ENCODE data around the gene SCG3.

The SCG3 gene

DNA sequence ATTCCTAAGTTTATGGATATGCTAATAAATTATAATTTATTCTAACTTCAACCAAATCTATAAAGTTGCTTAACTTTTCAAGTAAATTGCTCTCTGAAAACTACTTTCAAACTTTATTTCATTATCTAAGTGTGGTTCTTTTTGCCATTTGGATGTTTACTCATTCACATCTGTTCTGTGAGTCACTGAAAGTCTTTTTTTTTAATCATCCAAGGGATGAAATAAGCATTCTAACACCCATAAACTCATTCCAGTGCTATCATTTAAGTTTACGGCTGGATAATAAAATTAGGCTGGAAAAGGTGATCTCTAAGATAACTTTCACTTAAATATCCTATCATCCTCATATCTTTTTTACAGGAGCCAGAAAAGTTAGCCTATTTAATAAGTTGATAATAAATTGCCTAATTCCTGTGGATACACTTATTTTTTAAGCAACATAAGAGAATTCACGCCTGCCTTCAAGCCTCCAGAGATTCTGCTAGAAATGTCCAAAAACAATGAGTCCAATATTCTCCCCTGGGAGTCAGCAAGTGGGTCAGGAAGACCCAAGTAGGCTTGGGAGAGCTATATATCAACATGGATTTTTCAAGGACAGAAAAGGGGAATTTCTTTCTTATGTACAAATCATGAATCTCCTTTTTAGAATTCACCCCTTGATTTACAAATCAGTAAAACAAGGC lies 25.8 kb downstream of the SCG3 start:
- WGBS, 2 experiments: 100% methylated on average over 1 to 2 of the region's 2 CpGs
- H3K36me3 ChIP-seq (ENCODE audit: control insufficient read depth, insufficient read depth, low read length): no peaks in the 10 kb centered on the region
- no peaks in the 10 kb centered on the region for H3K9me3 ChIP-seq (ENCODE audit: control insufficient read depth, low read length)
- no peaks in the 10 kb centered on the region for H3K4me1 ChIP-seq (ENCODE audit: control insufficient read depth, insufficient read depth, low read length)
- no peaks in the 10 kb centered on the region for H3K27me3 ChIP-seq (ENCODE audit: control insufficient read depth, insufficient read depth, low read length, poor library complexity, severe bottlenecking)
- no peak overlapping the region for H3K27ac ChIP-seq (ENCODE audit: insufficient read depth, low read depth, low read length, poor library complexity, severe bottlenecking)
- no peak overlapping the region for H3K4me3 ChIP-seq (ENCODE audit: insufficient read depth, low read depth, low read length)

DNA sequence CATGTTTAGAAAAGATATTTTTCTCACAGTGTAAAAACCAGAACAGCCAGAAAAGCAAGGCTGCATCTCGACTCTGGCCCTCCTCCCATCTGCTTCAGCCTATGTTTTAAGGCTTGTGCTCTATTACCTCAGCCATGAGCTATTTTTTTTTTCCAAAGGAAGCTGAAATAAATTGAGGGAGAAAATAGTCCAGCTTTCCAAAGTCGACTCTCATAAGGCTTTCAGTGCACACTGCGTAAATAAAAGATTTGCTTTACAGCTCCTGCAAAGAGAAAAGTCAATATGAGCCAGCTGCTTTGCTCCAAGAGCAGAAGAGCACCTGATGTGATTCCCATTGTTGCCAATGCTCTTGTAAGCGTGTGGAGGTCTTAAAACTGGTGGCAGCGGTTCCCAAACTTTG lies 26.7 kb downstream of the SCG3 start:
- no peak overlapping the region for H3K4me3 ChIP-seq (ENCODE audit: insufficient read depth, low read depth, low read length)
- H3K27me3 ChIP-seq (ENCODE audit: control insufficient read depth, insufficient read depth, low read length, poor library complexity, severe bottlenecking): no peaks in the 10 kb centered on the region
- H3K36me3 ChIP-seq (ENCODE audit: control insufficient read depth, insufficient read depth, low read length): no peaks in the 10 kb centered on the region
- H3K4me1 ChIP-seq (ENCODE audit: control insufficient read depth, insufficient read depth, low read length): no peaks in the 10 kb centered on the region
- H3K9me3 ChIP-seq (ENCODE audit: control insufficient read depth, low read length): no peaks in the 10 kb centered on the region
- H3K27ac ChIP-seq (ENCODE audit: insufficient read depth, low read depth, low read length, poor library complexity, severe bottlenecking): no peak overlapping the region
- 92 to 94% methylated on average over 5 of the region's 5 CpGs for WGBS, 2 experiments

DNA sequence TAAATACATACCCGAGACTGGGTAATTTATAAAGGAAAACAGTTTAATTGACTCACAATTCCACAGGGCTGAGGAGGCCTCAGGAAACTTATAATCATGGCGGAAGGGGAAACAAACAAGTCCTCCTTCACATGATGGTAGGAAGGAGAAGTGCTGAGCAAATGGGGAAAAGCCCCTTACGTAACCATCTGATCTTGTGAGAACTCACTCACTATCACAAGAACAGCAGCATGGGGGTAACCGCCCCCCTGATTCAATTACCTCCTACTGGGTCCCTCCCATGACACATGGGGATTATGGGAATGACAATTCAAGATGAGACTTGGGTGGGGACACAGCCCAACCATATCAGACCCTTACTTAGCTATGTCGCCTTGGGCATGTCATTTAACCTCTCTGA lies 27.7 kb downstream of the SCG3 start:
- Histone ChIP-seq H3K27ac (ENCODE audit: insufficient read depth, low read depth, low read length, poor library complexity, severe bottlenecking) (no peak overlapping the region), H3K36me3 (ENCODE audit: control insufficient read depth, insufficient read depth, low read length) (no peaks in the 10 kb centered on the region), H3K9me3 (ENCODE audit: control insufficient read depth, low read length) (no peaks in the 10 kb centered on the region), H3K27me3 (ENCODE audit: control insufficient read depth, insufficient read depth, low read length, poor library complexity, severe bottlenecking) (no peaks in the 10 kb centered on the region), H3K4me3 (ENCODE audit: insufficient read depth, low read depth, low read length) (no peak overlapping the region), H3K4me1 (ENCODE audit: control insufficient read depth, insufficient read depth, low read length) (no peaks in the 10 kb centered on the region)
- 93 to 94% methylated on average over 4 to 5 of the region's 5 CpGs for WGBS, 2 experiments

DNA sequence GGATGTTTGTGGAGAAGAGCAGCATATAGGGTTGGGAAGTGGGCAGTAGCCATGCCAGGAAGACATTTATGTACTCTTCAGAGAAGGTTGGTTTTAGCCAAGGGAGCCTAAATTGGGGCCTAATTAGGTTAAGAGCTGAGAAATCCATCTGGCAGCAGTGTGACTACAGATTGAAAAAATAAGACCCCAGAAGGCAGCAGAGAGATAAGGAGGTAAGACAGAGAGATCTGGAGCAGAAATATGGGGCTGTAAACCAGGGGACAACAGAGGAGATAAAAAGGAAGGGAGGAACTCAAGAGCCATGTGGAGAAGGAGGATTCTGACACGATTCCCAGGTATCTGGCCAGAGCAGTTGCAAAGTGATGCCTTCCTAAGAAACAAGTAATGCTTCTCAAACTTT lies 32.9 kb downstream of the SCG3 start:
- Histone ChIP-seq H3K4me3 (ENCODE audit: insufficient read depth, low read depth, low read length) (no peak overlapping the region), H3K27ac (ENCODE audit: insufficient read depth, low read depth, low read length, poor library complexity, severe bottlenecking) (no peak overlapping the region), H3K9me3 (ENCODE audit: control insufficient read depth, low read length) (no peaks in the 10 kb centered on the region), H3K36me3 (ENCODE audit: control insufficient read depth, insufficient read depth, low read length) (no peaks in the 10 kb centered on the region), H3K27me3 (ENCODE audit: control insufficient read depth, insufficient read depth, low read length, poor library complexity, severe bottlenecking) (no peaks in the 10 kb centered on the region), H3K4me1 (ENCODE audit: control insufficient read depth, insufficient read depth, low read length) (peaks cover 6% of the 10 kb centered on the region)
- WGBS, 2 experiments: 75 to 92% methylated on average over 1 of the region's 1 CpG

DNA sequence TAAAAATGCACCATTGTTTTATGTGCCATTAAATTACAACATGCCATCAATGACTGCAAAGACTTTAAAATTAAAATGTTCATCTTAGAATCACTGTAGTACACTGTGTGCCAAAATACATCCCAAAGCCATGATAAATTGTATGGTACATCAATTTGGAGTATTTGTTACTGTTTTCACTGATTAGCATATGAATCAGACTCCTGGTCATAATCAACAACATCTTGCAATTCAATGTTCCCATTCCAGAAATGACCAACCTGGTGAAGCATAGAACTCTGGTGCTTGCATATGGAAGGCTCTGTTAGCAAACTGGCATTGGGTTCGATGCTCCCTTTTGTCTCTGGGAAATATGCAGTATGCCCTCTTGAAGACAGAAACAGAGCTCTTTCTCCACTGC lies 33.6 kb downstream of the SCG3 start:
- Histone ChIP-seq H3K36me3 (ENCODE audit: control insufficient read depth, insufficient read depth, low read length) (no peaks in the 10 kb centered on the region), H3K4me3 (ENCODE audit: insufficient read depth, low read depth, low read length) (no peak overlapping the region), H3K9me3 (ENCODE audit: control insufficient read depth, low read length) (no peaks in the 10 kb centered on the region), H3K27ac (ENCODE audit: insufficient read depth, low read depth, low read length, poor library complexity, severe bottlenecking) (no peak overlapping the region), H3K27me3 (ENCODE audit: control insufficient read depth, insufficient read depth, low read length, poor library complexity, severe bottlenecking) (no peaks in the 10 kb centered on the region), H3K4me1 (ENCODE audit: control insufficient read depth, insufficient read depth, low read length) (peaks cover 6% of the 10 kb centered on the region)
- 81 to 83% methylated on average over 1 of the region's 1 CpG for WGBS, 2 experiments

DNA sequence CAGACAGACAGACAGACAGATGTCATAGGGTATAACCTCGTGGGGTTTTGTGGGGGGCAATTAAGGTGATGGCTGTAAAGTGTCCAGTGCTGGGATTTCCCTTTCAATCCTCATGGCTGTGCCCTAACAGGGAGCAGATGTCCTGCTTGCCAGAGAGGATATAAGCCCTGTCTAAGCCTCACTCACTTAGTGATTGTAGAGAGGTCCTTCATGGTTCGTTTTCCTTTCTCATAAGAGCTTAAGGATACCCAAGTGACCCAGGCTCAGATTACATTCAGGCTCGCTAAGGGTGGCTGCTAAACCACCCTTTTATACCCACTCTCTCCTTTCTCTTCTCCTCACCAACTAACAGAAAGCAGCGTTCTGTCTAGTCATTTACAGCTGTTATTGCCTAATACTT lies 36.9 kb downstream of the SCG3 start:
- no peak overlapping the region for H3K4me3 ChIP-seq (ENCODE audit: insufficient read depth, low read depth, low read length)
- H3K36me3 ChIP-seq (ENCODE audit: control insufficient read depth, insufficient read depth, low read length): no peaks in the 10 kb centered on the region
- no peaks in the 10 kb centered on the region for H3K27me3 ChIP-seq (ENCODE audit: control insufficient read depth, insufficient read depth, low read length, poor library complexity, severe bottlenecking)
- H3K4me1 ChIP-seq (ENCODE audit: control insufficient read depth, insufficient read depth, low read length): peaks cover 6% of the 10 kb centered on the region
- H3K9me3 ChIP-seq (ENCODE audit: control insufficient read depth, low read length): no peaks in the 10 kb centered on the region
- WGBS, 2 experiments: 74% methylated on average over 4 of the region's 4 CpGs
- H3K27ac ChIP-seq (ENCODE audit: insufficient read depth, low read depth, low read length, poor library complexity, severe bottlenecking): no peak overlapping the region

DNA sequence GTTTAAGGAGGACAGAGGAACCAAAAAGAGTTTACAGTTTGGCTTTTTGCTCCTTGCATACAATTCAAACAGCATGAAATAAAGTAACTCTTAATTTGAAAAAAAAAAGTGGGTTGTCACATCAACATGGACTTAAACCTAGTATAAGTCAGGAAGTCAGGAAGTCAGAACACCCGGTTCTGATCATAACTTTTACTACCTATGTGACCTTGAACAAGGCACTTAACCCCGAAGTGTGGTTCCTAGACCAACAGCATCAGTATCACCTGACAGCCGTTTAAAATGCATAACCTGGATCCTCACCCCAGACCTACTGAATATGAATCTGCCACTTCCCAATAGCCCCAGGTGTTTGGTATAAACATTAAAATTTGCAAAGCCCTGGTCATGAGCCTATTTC lies 37.4 kb downstream of the SCG3 start:
- Histone ChIP-seq H3K36me3 (ENCODE audit: control insufficient read depth, insufficient read depth, low read length) (no peaks in the 10 kb centered on the region), H3K4me3 (ENCODE audit: insufficient read depth, low read depth, low read length) (no peak overlapping the region), H3K27me3 (ENCODE audit: control insufficient read depth, insufficient read depth, low read length, poor library complexity, severe bottlenecking) (no peaks in the 10 kb centered on the region), H3K9me3 (ENCODE audit: control insufficient read depth, low read length) (no peaks in the 10 kb centered on the region), H3K27ac (ENCODE audit: insufficient read depth, low read depth, low read length, poor library complexity, severe bottlenecking) (no peak overlapping the region), H3K4me1 (ENCODE audit: control insufficient read depth, insufficient read depth, low read length) (peaks cover 6% of the 10 kb centered on the region)
- WGBS, 2 experiments: 79 to 90% methylated on average over 3 of the region's 3 CpGs

DNA sequence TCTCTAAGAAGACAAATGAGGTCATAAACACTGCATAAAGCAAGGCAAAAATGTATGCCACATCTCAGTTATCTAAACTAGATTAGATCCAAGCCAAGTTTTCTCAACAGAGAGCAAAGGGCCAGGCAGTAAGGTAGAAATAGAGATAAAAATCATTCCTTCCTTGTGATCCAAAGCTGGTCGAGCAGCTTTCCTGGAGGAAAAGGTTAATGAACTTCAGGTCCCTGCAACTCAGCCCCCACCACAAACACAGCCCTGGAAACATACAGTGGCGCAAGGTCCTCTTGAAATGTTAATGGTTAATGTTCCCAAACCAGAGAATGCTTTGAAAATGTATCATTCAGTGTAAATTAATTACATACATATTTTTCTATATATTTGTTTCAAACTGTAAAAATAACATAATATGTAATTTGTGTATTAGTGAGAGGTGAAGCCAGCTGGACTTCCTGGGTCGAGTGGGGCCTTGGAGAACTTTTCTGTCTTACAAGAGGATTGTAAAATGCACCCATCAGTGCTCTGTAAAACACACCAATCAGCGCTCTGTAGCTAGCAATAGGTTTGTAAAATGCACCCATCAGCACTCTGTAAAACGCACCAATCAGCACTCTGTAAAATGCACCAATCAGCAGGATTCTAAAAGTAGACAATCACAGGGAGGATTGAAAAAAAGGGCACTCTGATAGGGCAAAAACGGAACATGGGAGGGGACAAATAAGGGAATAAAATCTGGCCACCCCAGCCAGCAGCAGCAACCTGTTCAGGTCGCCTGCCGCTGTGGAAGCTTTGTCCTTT lies 39.1 kb downstream of the SCG3 start:
- Histone ChIP-seq H3K27ac (ENCODE audit: insufficient read depth, low read depth, low read length, poor library complexity, severe bottlenecking) (no peak overlapping the region), H3K36me3 (ENCODE audit: control insufficient read depth, insufficient read depth, low read length) (no peaks in the 10 kb centered on the region), H3K9me3 (ENCODE audit: control insufficient read depth, low read length) (no peaks in the 10 kb centered on the region), H3K27me3 (ENCODE audit: control insufficient read depth, insufficient read depth, low read length, poor library complexity, severe bottlenecking) (no peaks in the 10 kb centered on the region), H3K4me1 (ENCODE audit: control insufficient read depth, insufficient read depth, low read length) (no peaks in the 10 kb centered on the region), H3K4me3 (ENCODE audit: insufficient read depth, low read depth, low read length) (no peak overlapping the region)
- 74 to 77% methylated on average over 7 of the region's 8 CpGs for WGBS, 2 experiments

DNA sequence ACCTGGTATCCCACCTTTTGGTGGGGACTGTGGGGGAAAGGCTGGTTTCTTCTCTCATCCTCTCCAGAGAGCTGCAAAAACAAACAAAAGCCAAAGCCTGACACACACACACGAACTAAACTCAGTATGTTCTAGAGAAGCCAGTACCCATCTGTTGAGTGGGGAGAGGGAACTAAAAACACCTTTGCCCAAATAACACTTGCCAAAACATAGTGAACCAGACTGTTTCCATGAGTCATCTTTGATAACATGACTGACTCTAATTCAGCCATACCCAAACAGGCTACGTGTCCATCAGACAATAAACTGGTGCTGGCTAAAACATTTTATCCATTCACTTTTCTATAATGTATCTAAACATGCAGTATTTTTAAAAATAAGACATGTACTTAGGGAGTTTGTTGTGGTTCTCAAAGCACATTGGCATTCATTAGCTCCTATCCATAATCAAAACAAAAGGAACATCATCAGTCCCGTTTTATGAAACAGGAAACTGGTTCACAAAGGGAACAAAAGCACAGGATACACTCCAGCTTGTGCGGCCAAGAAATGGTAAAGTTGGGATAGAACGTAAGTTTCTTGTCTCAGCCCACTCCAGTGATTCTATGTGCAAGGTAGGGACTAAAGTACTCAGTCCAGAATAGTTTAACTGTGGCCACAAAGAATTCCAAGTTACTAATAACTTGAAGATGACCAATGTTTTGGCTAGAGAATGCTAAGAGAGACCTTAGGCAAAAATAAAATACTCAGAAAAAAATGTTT lies 40.1 kb downstream of the SCG3 start:
- Histone ChIP-seq H3K4me1 (ENCODE audit: control insufficient read depth, insufficient read depth, low read length) (peaks cover 5% of the 10 kb centered on the region), H3K4me3 (ENCODE audit: insufficient read depth, low read depth, low read length) (no peak overlapping the region), H3K27me3 (ENCODE audit: control insufficient read depth, insufficient read depth, low read length, poor library complexity, severe bottlenecking) (no peaks in the 10 kb centered on the region), H3K27ac (ENCODE audit: insufficient read depth, low read depth, low read length, poor library complexity, severe bottlenecking) (no peak overlapping the region), H3K9me3 (ENCODE audit: control insufficient read depth, low read length) (no peaks in the 10 kb centered on the region), H3K36me3 (ENCODE audit: control insufficient read depth, insufficient read depth, low read length) (no peaks in the 10 kb centered on the region)
- WGBS, 2 experiments: 89 to 92% methylated on average over 4 to 5 of the region's 5 CpGs

DNA sequence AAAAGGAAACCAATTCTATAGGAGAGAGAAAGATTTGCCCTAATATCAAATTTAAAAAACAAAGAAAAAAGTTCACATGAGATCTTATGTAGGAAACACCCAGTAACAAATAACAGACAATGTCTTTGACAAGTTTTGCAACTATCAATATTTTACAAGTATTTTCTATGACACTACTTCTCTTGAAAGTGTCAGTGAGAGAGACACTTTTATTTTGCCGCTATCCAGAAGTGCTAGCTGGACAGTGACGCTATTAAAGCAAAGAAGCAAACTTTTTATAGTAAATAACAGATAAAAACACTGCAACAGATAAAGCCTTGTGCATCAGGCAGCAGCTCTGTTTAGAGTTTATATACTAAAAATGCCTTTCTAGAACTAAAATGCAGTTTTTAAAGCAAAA lies 42.9 kb downstream of the SCG3 start:
- no peaks in the 10 kb centered on the region for H3K27me3 ChIP-seq (ENCODE audit: control insufficient read depth, insufficient read depth, low read length, poor library complexity, severe bottlenecking)
- 88 to 95% methylated on average over 2 of the region's 2 CpGs for WGBS, 2 experiments
- no peak overlapping the region for H3K27ac ChIP-seq (ENCODE audit: insufficient read depth, low read depth, low read length, poor library complexity, severe bottlenecking)
- no peaks in the 10 kb centered on the region for H3K9me3 ChIP-seq (ENCODE audit: control insufficient read depth, low read length)
- H3K4me1 ChIP-seq (ENCODE audit: control insufficient read depth, insufficient read depth, low read length): peaks cover 10% of the 10 kb centered on the region
- H3K4me3 ChIP-seq (ENCODE audit: insufficient read depth, low read depth, low read length): no peak overlapping the region
- H3K36me3 ChIP-seq (ENCODE audit: control insufficient read depth, insufficient read depth, low read length): no peaks in the 10 kb centered on the region

Measured in ectodermal cell (in vitro differentiated cells).